LNCAP (cell line): ENCODE data around the gene TUT7.

ENCODE experiments used
- TF ChIP-seq, protein P1 (sequence below): fragments of 450-650 bp; IDR thresholded peaks from 2 replicates; pipeline ENCODE4 v1.5.1; 2017; ENCODE audit warnings: mild to moderate bottlenecking

TUT7 gene

DNA sequence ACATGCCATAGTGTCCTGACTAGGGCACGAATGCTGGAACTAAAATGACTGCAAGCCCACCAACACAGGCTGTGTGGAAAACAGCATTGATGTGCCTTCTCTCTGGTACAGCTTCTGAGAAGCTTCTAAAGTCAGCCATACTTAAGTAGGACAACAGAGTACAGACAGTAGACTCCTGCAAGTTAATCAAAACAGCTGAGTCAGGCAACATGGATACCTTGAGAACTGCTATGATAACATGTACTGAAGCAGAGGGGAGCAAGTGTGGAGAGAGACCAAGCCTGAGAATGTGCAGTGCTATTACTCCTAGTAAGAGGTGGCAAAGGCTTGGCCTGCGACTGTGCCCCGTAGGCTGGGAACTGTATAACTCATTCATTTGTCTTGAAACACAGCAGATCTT, 74.4 kb downstream of the TUT7 start:
- TF ChIP-seq, protein P1, sequence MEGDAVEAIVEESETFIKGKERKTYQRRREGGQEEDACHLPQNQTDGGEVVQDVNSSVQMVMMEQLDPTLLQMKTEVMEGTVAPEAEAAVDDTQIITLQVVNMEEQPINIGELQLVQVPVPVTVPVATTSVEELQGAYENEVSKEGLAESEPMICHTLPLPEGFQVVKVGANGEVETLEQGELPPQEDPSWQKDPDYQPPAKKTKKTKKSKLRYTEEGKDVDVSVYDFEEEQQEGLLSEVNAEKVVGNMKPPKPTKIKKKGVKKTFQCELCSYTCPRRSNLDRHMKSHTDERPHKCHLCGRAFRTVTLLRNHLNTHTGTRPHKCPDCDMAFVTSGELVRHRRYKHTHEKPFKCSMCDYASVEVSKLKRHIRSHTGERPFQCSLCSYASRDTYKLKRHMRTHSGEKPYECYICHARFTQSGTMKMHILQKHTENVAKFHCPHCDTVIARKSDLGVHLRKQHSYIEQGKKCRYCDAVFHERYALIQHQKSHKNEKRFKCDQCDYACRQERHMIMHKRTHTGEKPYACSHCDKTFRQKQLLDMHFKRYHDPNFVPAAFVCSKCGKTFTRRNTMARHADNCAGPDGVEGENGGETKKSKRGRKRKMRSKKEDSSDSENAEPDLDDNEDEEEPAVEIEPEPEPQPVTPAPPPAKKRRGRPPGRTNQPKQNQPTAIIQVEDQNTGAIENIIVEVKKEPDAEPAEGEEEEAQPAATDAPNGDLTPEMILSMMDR, result no peak

DNA sequence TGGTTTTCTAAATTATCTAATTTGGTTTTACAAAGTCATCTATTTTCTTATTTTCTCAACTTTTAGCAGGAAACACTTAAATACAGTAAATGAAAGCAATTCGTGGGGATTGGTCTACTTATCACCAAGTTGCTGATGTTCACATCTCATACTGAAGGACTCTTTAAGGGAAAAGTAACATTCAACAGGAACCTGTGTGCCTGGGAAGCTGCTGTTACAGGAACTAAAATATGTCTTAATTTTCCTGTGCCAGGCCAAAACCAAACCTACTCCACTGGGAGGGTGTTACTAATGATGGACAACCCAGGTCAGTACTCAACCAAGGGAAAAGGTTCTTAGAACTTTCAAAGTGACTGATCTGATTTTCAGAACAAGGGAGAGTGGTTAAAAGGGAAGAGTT, 77.1 kb downstream of the TUT7 start:
- TF ChIP-seq, protein P1, result no peak

DNA sequence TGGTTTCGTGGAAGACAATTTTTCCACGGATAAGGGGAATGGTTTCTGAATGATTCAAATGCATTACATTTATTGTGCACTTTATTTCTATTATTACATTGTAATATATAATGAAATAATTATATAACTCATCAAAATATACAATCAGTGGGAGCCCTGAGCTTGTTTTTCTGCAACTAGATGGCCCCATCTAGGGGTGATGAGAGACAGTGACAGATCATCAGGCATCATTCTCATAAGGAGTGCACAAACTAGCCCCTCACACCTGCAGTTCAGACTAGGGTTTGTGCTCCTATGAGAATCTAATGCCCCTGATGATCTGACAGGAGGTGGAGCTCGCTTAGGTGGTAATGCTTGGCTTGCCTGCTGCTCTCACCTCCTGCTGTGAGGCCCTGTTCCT, 78.2 kb downstream of the TUT7 start:
- TF ChIP-seq, protein P1, result peak; percentile 37; the same call in 1 of the 2 replicates

DNA sequence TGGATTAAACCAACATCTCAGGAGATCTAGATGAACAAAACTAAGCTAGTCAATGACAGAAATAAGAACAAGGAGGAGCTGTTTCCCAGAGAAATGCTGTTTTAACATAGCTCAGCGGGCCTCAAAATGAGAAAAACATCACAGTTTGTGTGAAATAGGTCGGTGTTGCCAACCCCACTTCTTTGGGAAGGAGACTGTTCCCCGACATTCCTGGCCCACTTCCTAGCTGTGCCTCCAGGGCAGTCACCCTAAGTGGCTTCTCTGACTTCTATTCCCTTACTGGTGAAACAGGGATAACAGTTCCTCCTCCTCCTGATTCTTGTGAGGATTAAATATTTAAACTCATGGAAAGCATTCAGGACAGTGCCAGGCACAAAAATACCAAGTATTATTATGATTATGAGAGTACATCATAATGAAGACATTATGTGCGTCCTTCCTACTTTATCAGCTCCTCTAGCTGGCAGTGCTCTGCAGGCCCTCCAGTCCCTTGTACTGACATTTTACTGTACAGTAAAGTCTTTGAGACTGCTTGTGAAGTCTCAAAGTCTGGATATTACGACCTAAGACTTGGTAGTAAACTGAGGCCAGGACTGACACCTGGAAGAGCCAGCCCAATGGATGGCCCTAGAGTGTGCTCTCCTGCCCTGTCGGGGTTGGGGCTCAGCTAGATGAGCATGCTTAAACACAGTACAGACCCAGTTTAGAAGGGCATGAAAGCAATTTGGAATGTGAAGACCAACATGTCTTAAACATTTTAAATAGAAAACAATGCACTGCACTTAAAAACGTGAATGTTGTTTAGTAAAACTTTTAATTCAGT, 79.2 kb downstream of the TUT7 start:
- TF ChIP-seq, protein P1, result no peak

DNA sequence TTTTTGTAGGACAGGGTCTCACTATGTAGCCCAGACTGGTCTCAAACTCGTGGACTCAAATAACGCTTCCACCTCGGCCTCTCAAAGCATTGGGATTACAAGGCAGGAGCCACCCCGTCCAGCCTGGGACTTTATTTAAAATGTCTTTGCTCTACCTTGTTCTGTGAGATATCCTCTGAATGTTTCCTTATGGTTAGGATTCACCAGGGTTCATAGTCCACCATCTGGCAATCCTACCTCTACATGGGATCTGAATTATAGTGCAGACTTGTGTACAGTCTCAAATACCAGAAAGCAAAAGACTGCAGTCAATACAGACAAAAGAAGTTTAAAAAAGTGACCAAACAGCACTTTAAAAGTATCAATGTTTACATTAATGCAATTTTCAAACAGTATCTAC, 82.0 kb downstream of the TUT7 start:
- TF ChIP-seq, protein P1, result no peak

GRCh38 chr9:86263876-86264275, 90.3 kb downstream of the TUT7 start:
- TF ChIP-seq, protein P1, result no peak

DNA sequence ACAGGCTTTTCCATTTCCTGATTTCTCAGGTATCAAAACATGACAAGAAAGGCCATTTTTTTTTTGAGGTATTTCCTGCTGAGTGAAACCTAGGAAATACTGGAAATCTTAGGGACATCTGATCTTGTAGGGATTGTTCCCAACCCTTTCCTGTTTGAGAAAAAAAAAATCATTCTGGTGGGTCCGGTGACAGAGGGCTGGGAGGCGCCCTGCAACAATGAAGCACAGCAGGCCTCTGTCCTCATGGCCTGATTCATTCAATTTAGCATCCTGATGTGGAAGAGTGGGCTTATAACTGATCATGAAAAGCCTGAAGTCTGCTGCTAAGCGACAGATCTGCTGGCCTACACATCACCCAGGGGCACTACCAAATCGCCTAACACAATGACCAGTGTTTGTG, 91.7 kb downstream of the TUT7 start:
- TF ChIP-seq, protein P1, result no peak
